ENCODE results near the gene CLEC5A.

DNA sequence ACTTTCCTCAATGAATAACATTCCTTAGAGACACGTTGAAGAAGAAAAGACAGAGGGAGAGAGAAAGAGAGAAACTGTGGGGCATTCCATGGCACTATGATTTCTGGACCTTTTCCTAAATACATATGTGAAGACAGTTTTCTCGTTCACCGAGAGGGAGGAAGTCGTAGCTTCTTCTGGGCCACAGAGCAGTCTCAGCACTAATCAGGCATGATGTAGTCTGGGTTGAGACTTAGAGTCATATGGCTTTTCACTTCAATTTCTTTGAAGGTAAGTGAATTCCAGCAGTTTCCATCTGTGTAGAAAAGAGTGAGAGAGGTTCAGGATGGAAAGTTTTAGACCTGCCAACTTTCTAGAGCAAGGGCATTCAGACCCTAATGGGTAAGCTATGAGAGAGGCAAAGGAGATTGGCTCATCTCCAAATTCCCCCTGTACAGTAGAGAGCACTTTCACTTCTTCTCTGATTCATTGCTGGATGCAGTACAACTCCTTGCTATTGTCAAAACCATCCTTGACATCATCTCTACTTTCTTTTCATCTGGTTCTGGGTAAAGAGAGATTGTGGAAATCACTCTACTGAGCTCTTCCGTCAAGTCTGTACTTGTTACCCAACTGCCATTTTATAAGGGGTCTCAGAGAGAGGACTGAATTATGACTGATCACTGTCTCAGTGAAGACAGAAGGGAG is 62.1 kb downstream of the CLEC5A start:
- TF ChIP-seq POLR2A (IDR thresholded peaks at IDR 0.05; ENCODE audit: low read depth, low read length) (no peak), TAF1 (IDR thresholded peaks at IDR 0.05; ENCODE audit: borderline replicate concordance, low read depth, low read length) (no peak)
